PFSK-1 (cell line): ENCODE data around the gene ADAMTS1.

Experiments
- FOXP2 ChIP-seq: optimal IDR thresholded peaks from 2 replicates; pipeline ENCODE3; 2011; ENCODE audit warnings: borderline replicate concordance, control low read depth, inconsistent platforms; ENCODE audit not compliant: insufficient read depth; ENCODE audit errors: extremely low read length, extremely low read depth
- POLR2AphosphoS5 ChIP-seq: IDR thresholded peaks from 2 replicates; pipeline ENCODE4 v1.6.1; 2012; ENCODE audit warnings: low read depth, mild to moderate bottlenecking, control low read depth, low read length, moderate library complexity
- SIN3A ChIP-seq: IDR thresholded peaks from 2 replicates; pipeline ENCODE4 v1.6.1; 2012; ENCODE audit warnings: mild to moderate bottlenecking, low read length, moderate library complexity, borderline replicate concordance; ENCODE audit not compliant: insufficient read depth
- TAF1 ChIP-seq: IDR thresholded peaks from 2 replicates; pipeline ENCODE4 v1.6.1; 2012; ENCODE audit warnings: low read length, control low read depth, borderline replicate concordance; ENCODE audit not compliant: insufficient read depth
- TF ChIP-seq, protein P1 (sequence below), 2 experiments: IDR thresholded peaks; 2 replicates each; pipeline versions ENCODE4 v1.6.1 to v1.8.0; 2011 to 2012; ENCODE audit warnings: low read depth in 2 of 2, low read length in 2 of 2, control low read depth in 1 of 2, inconsistent platforms in 1 of 2, mild to moderate bottlenecking in 1 of 2, moderate library complexity in 1 of 2; ENCODE audit not compliant: insufficient read depth in 1 of 2

DNA sequence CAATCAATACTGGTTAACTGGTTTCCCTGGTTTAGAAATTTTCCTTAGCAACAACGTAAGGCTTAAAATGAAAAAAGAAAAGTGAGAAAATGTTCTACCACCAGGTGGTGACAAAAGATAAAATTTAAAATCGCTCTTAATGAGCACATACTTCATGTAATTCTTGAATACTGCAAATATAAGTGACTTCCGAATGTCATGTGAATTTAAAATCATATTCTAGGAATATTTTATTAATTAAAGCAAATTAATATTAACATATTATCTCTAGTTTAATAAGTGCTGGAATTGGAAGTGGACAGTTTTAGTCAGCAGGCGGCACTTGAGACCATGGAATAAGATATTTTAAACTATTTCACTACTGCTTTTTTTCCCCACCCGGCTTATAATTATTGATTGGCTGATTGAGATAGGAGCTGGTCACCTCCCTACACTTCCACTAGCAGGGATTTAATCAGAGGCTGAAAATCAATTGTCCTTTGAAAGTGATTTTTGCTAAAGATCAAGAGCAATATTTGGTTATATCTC is 5.0 kb upstream of the ADAMTS1 start:
- TF ChIP-seq SIN3A (no peak), POLR2AphosphoS5 (no peak), TAF1 (no peak), FOXP2 (no peak)
- TF ChIP-seq, protein P1, sequence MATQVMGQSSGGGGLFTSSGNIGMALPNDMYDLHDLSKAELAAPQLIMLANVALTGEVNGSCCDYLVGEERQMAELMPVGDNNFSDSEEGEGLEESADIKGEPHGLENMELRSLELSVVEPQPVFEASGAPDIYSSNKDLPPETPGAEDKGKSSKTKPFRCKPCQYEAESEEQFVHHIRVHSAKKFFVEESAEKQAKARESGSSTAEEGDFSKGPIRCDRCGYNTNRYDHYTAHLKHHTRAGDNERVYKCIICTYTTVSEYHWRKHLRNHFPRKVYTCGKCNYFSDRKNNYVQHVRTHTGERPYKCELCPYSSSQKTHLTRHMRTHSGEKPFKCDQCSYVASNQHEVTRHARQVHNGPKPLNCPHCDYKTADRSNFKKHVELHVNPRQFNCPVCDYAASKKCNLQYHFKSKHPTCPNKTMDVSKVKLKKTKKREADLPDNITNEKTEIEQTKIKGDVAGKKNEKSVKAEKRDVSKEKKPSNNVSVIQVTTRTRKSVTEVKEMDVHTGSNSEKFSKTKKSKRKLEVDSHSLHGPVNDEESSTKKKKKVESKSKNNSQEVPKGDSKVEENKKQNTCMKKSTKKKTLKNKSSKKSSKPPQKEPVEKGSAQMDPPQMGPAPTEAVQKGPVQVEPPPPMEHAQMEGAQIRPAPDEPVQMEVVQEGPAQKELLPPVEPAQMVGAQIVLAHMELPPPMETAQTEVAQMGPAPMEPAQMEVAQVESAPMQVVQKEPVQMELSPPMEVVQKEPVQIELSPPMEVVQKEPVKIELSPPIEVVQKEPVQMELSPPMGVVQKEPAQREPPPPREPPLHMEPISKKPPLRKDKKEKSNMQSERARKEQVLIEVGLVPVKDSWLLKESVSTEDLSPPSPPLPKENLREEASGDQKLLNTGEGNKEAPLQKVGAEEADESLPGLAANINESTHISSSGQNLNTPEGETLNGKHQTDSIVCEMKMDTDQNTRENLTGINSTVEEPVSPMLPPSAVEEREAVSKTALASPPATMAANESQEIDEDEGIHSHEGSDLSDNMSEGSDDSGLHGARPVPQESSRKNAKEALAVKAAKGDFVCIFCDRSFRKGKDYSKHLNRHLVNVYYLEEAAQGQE (IDR thresholded peaks at IDR 0.05; ENCODE audit: insufficient read depth in 1 of 2, low read depth in 2 of 2, low read length in 2 of 2): no peak
